ENCODE data around the gene SYT1.

The SYT1 gene

DNA sequence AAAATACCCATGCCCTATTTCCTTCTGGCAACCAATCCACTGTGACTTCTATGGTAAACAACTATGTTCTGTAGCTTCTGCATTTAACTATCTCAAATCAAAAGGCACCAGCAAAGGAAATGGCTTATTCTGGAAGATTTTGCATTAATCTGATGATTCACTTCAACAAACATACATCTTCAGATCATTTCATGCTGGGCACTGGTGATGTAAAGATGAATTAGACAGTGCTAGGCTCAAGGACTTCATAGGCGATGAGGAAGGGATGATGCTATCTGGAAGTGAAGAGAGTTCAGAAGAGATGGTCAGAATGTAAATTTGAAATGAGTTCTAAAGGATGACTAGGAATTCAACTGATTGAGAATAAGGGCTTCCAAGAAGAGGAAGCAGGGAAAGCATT, 462.9 kb downstream of the SYT1 start:
- Histone ChIP-seq H3K27ac (ENCODE audit: low read length) (no peak overlapping the region), H3K27me3 (ENCODE audit: control insufficient read depth in 1 of 2, insufficient read depth in 2 of 2, low read length in 2 of 2) (no peaks in the 10 kb centered on the region), H3K36me3 (ENCODE audit: control insufficient read depth in 2 of 2, insufficient read depth in 2 of 2, low read length in 2 of 2) (no peaks in the 10 kb centered on the region), H3K9me3 (ENCODE audit: control insufficient read depth in 2 of 2, low read length in 2 of 2) (no peaks in the 10 kb centered on the region), H3K4me3 (ENCODE audit: low read length in 2 of 2) (no peak overlapping the region), H3K4me1 (ENCODE audit: control insufficient read depth, insufficient read depth, low read length) (no peaks in the 10 kb centered on the region), H3K9ac (ENCODE audit: low read length in 2 of 2) (no peak overlapping the region)

DNA sequence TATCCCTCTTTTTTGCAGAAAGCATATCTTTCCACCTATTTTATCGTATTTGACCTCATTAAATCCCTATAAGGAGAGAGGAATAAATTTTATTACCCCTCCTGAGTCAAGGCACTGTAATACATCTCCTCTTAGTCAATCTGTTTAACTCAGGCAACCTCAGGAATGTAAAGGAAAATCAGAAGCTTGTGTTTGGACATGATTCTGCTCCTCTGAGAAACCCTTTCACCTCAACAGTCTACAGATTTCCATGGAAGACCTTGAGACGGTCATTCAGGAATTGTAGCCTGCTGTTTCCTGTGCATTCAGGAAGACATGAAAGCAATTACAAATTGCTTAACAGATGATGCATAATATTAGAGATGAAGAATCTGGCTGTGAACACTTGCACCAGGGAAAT, 465.4 kb downstream of the SYT1 start:
- no peaks in the 10 kb centered on the region for H3K27me3 ChIP-seq (ENCODE audit: control insufficient read depth in 1 of 2, insufficient read depth in 2 of 2, low read length in 2 of 2)
- no peaks in the 10 kb centered on the region for H3K4me1 ChIP-seq (ENCODE audit: control insufficient read depth, insufficient read depth, low read length)
- H3K4me3 ChIP-seq (ENCODE audit: low read length in 2 of 2), result no peak overlapping the region
- H3K9ac ChIP-seq (ENCODE audit: low read length in 2 of 2), result no peak overlapping the region
- no peaks in the 10 kb centered on the region for H3K9me3 ChIP-seq (ENCODE audit: control insufficient read depth in 2 of 2, low read length in 2 of 2)
- H3K27ac ChIP-seq (ENCODE audit: low read length), result no peak overlapping the region
- H3K36me3 ChIP-seq (ENCODE audit: control insufficient read depth in 2 of 2, insufficient read depth in 2 of 2, low read length in 2 of 2), result no peaks in the 10 kb centered on the region

DNA sequence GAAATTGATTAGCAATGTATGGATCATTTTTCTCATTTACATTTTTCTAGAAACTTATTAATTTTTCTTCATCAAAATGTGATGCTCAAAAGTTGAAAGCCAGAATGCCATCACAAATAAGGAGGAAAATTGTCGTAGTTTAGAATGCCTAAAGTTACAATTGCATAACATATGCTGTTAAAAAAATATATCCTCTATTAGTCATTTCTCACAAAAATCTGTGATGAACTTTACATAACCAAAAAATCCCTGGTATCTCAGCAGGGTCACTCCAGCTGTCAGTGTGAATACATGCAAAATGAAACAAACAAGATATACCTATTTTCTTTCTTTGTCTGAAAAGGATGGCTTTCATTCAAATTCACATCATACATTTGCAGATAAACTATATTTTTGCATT, 467.3 kb downstream of the SYT1 start:
- H3K27me3 ChIP-seq (ENCODE audit: control insufficient read depth in 1 of 2, insufficient read depth in 2 of 2, low read length in 2 of 2), result no peaks in the 10 kb centered on the region
- H3K27ac ChIP-seq (ENCODE audit: low read length), result no peak overlapping the region
- no peaks in the 10 kb centered on the region for H3K9me3 ChIP-seq (ENCODE audit: control insufficient read depth in 2 of 2, low read length in 2 of 2)
- H3K4me1 ChIP-seq (ENCODE audit: control insufficient read depth, insufficient read depth, low read length), result no peaks in the 10 kb centered on the region
- H3K9ac ChIP-seq (ENCODE audit: low read length in 2 of 2), result no peak overlapping the region
- no peaks in the 10 kb centered on the region for H3K36me3 ChIP-seq (ENCODE audit: control insufficient read depth in 2 of 2, insufficient read depth in 2 of 2, low read length in 2 of 2)
- no peak overlapping the region for H3K4me3 ChIP-seq (ENCODE audit: low read length in 2 of 2)

DNA sequence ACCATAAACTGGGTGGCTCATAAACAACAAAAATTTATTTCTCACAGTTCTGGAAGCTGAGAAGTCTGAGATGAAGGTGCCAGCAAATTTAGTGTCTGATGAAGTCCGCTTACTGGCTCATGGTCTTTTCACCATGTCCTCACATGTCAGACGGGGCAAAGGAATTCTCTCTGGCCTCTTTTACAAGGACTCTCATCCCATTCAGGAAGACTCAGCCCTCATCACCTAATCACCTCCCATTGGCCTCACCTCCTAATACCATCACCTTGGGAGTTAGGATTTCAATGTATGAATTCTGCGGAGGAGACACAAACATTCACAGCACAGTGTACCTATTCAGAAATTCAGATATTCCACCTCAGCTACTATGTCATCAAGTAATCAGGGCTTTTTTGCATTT, 468.6 kb downstream of the SYT1 start:
- H3K9ac ChIP-seq (ENCODE audit: low read length in 2 of 2), result no peak overlapping the region
- no peak overlapping the region for H3K4me3 ChIP-seq (ENCODE audit: low read length in 2 of 2)
- H3K27ac ChIP-seq (ENCODE audit: low read length), result no peak overlapping the region
- no peaks in the 10 kb centered on the region for H3K9me3 ChIP-seq (ENCODE audit: control insufficient read depth in 2 of 2, low read length in 2 of 2)
- no peaks in the 10 kb centered on the region for H3K27me3 ChIP-seq (ENCODE audit: control insufficient read depth in 1 of 2, insufficient read depth in 2 of 2, low read length in 2 of 2)
- H3K36me3 ChIP-seq (ENCODE audit: control insufficient read depth in 2 of 2, insufficient read depth in 2 of 2, low read length in 2 of 2), result no peaks in the 10 kb centered on the region
- no peaks in the 10 kb centered on the region for H3K4me1 ChIP-seq (ENCODE audit: control insufficient read depth, insufficient read depth, low read length)

DNA sequence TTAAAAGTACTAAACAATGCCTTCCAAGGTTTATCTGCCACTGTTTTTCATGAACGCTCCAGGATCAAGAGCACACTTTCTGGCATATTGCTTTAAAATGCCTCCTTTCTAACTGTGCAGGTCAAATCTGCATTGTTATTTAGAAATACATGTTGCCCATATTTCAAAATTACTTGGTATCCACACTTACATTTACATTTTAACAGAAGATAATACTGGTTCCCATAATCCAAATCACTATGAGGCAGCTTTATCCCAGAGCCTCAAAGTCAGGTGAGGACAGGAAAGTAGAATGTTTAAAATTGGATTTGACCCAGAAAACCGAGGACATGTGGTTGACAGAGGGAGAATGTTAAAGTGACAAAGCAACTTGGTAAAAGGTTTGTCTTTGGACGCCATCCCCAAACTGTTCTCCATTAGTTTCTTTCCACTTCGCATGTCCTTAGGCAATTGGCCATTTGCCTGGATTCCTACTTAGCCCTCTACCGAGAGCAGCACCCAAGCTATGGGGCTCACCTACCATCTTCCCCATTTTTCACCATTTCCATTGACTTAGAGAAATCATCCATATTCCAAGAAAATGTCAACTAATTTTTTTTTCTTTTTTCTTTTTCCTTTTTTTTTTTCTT, 473.2 kb downstream of the SYT1 start:
- Histone ChIP-seq H3K27ac (ENCODE audit: low read length) (no peak overlapping the region), H3K4me3 (ENCODE audit: low read length in 2 of 2) (no peak overlapping the region), H3K4me1 (ENCODE audit: control insufficient read depth, insufficient read depth, low read length) (no peaks in the 10 kb centered on the region), H3K9ac (ENCODE audit: low read length in 2 of 2) (no peak overlapping the region), H3K27me3 (ENCODE audit: control insufficient read depth in 1 of 2, insufficient read depth in 2 of 2, low read length in 2 of 2) (no peaks in the 10 kb centered on the region), H3K9me3 (ENCODE audit: control insufficient read depth in 2 of 2, low read length in 2 of 2) (no peaks in the 10 kb centered on the region), H3K36me3 (ENCODE audit: control insufficient read depth in 2 of 2, insufficient read depth in 2 of 2, low read length in 2 of 2) (no peaks in the 10 kb centered on the region)

DNA sequence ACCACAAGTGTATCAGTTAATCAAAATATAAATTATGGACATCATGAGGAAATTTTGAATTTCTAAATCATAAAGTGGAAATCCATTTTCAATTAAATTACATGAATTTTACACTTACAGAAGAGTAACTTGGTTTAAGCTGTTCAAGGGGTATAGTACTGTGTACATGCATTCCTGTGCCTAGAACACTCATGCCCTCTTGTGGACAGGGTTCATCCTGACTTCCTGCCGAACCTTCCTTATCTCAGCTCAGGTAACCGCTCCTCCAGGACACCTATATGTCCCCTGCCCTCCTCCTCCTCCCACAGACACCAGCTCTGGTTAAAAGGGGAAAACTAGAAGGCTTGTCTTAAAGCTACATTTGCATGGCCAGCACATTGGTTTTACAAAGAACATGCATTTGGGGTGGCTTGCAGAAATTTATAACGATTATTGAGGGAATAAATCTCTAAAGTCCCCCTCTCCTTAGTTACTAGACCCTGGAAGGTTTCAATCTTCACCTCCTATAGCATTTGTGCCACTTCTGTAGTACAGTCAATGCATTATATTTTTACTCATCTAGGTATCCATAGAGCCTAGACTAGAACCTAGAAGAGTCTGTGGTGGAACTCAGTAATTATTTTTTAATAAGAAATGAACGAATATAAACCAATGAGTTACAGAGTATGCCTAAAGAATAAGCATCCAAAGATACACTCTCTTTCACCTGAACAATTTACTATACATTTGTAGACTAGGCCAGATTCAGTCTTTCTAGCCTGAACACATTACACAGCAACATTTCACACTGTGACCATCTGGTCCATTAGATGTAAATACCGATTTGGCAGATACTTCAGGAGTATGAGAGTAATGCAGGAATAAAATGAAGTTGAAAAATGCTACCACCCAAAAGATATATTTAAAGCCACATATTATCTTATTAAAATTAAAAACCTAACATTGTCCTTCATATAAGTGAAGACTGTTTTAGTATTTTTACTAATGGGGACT, 480.6 kb downstream of the SYT1 start:
- H3K9me3 ChIP-seq (ENCODE audit: control insufficient read depth in 2 of 2, low read length in 2 of 2), result no peaks in the 10 kb centered on the region
- H3K36me3 ChIP-seq (ENCODE audit: control insufficient read depth in 2 of 2, insufficient read depth in 2 of 2, low read length in 2 of 2), result no peaks in the 10 kb centered on the region
- no peaks in the 10 kb centered on the region for H3K4me1 ChIP-seq (ENCODE audit: control insufficient read depth, insufficient read depth, low read length)
- no peak overlapping the region for H3K9ac ChIP-seq (ENCODE audit: low read length in 2 of 2)
- H3K27me3 ChIP-seq (ENCODE audit: control insufficient read depth in 1 of 2, insufficient read depth in 2 of 2, low read length in 2 of 2), result no peaks in the 10 kb centered on the region
- no peak overlapping the region for H3K4me3 ChIP-seq (ENCODE audit: low read length in 2 of 2)
- no peak overlapping the region for H3K27ac ChIP-seq (ENCODE audit: low read length)

DNA sequence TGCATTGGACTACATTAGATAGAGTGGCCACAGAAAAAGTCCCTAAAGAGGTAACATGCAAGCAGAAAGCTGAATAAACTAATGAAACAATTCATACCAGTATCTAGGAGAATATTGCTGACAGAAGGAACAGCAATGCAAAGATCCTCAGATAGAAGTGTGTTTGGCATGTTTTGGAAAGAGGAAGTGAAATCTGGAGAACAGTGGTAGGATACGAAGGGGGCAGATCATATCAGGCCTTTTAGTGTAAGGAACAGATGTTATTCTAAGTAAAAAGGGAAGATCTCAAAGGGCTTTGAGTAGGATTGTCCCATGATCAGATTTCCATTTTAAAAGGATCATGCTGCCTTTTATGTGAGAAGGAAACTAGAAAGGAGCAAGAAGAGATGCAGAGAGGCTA, 483.3 kb downstream of the SYT1 start:
- Histone ChIP-seq H3K27me3 (ENCODE audit: control insufficient read depth in 1 of 2, insufficient read depth in 2 of 2, low read length in 2 of 2) (no peaks in the 10 kb centered on the region), H3K36me3 (ENCODE audit: control insufficient read depth in 2 of 2, insufficient read depth in 2 of 2, low read length in 2 of 2) (no peaks in the 10 kb centered on the region), H3K9me3 (ENCODE audit: control insufficient read depth in 2 of 2, low read length in 2 of 2) (no peaks in the 10 kb centered on the region), H3K4me1 (ENCODE audit: control insufficient read depth, insufficient read depth, low read length) (no peaks in the 10 kb centered on the region), H3K27ac (ENCODE audit: low read length) (no peak overlapping the region), H3K4me3 (ENCODE audit: low read length in 2 of 2) (no peak overlapping the region), H3K9ac (ENCODE audit: low read length in 2 of 2) (no peak overlapping the region)

DNA sequence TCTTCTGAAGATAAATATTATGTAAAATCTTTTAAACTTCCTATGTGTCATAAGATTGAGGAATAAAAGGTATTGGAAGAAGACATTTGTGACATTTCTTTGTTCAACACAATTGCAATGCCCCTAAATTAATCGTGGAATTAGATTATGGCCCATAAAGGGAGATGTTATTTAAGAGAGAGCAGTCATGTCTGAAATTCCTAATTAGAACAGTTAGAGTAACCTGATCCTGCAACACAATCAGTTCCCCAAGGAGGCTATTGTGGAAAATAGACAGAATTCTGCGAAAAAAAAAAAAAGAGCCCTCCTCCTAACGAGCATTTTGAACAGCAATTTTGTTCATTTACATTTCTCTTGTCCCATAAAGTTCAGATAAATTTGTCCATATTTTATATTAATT, 486.7 kb downstream of the SYT1 start:
- H3K9ac ChIP-seq (ENCODE audit: low read length in 2 of 2), result no peak overlapping the region
- H3K9me3 ChIP-seq (ENCODE audit: control insufficient read depth in 2 of 2, low read length in 2 of 2), result no peaks in the 10 kb centered on the region
- no peaks in the 10 kb centered on the region for H3K27me3 ChIP-seq (ENCODE audit: control insufficient read depth in 1 of 2, insufficient read depth in 2 of 2, low read length in 2 of 2)
- H3K4me1 ChIP-seq (ENCODE audit: control insufficient read depth, insufficient read depth, low read length), result no peaks in the 10 kb centered on the region
- no peaks in the 10 kb centered on the region for H3K36me3 ChIP-seq (ENCODE audit: control insufficient read depth in 2 of 2, insufficient read depth in 2 of 2, low read length in 2 of 2)
- H3K27ac ChIP-seq (ENCODE audit: low read length), result no peak overlapping the region
- no peak overlapping the region for H3K4me3 ChIP-seq (ENCODE audit: low read length in 2 of 2)

DNA sequence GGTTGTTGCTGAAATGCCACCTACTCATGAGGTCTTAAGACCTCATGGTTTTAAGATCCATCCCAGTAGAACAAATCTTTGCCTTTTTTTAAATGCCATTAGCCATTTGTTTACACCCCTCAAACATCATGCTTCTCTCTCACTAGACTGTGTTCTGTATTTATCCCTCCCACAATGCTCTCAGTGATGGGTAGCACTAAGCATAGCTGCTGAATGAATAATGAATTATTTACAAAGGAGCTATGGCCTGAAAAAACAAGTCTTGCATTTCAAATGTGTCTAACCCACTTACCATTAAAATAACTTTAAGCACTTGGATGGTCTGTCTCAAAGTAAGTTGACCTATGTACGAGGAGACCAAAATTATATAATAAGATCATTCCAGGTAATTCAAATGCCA, 491.6 kb downstream of the SYT1 start:
- H3K27ac ChIP-seq (ENCODE audit: low read length), result no peak overlapping the region
- no peak overlapping the region for H3K9ac ChIP-seq (ENCODE audit: low read length in 2 of 2)

DNA sequence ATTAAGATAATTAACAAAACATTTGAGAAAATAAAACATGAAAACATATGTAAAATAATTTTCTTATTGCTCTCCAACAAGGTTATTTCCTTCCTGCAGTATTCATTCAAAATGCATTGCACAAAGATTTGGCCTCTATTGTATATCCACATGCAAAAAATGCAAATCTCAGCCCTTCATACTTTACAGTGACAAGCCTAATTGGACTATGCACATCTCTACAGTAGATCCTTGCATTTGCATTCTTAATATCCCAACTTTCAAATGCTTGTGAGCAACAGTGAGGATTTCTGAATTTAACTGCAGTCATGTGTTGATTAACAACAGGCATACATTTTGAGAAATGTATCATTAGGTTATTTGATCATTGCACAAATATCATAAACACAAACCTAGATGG, 492.5 kb downstream of the SYT1 start:
- H3K4me1 ChIP-seq (ENCODE audit: control insufficient read depth, insufficient read depth, low read length), result no peaks in the 10 kb centered on the region
- no peak overlapping the region for H3K27ac ChIP-seq (ENCODE audit: low read length)
- H3K9me3 ChIP-seq (ENCODE audit: control insufficient read depth in 2 of 2, low read length in 2 of 2), result no peaks in the 10 kb centered on the region
- no peaks in the 10 kb centered on the region for H3K36me3 ChIP-seq (ENCODE audit: control insufficient read depth in 2 of 2, insufficient read depth in 2 of 2, low read length in 2 of 2)
- H3K27me3 ChIP-seq (ENCODE audit: control insufficient read depth in 1 of 2, insufficient read depth in 2 of 2, low read length in 2 of 2), result no peaks in the 10 kb centered on the region
- no peak overlapping the region for H3K4me3 ChIP-seq (ENCODE audit: low read length in 2 of 2)
- no peak overlapping the region for H3K9ac ChIP-seq (ENCODE audit: low read length in 2 of 2)

More for the DNA sequence above, 491.6 kb downstream of the SYT1 start:
- H3K9me3 ChIP-seq (ENCODE audit: control insufficient read depth in 2 of 2, low read length in 2 of 2), result no peaks in the 10 kb centered on the region
- no peaks in the 10 kb centered on the region for H3K36me3 ChIP-seq (ENCODE audit: control insufficient read depth in 2 of 2, insufficient read depth in 2 of 2, low read length in 2 of 2)
- H3K4me3 ChIP-seq (ENCODE audit: low read length in 2 of 2), result no peak overlapping the region
- H3K4me1 ChIP-seq (ENCODE audit: control insufficient read depth, insufficient read depth, low read length), result no peaks in the 10 kb centered on the region
- H3K27me3 ChIP-seq (ENCODE audit: control insufficient read depth in 1 of 2, insufficient read depth in 2 of 2, low read length in 2 of 2), result no peaks in the 10 kb centered on the region

Measured in stomach smooth muscle (tissue), 2 donors.